Left lung (tissue), 10 donors: ENCODE data around the gene YARS1. TPM values are rescaled to one million over a fixed set of nuclear protein-coding genes. Genes with fewer than 3 reads are reported as not detected.

Experiments
- ATAC-seq: fragments of 200-7000 bp; cut with Tn5 transposase; one replicate; pipeline ENCODE4 v1.9.1; 2020; ENCODE audit warnings: moderate library complexity
- DNase-seq, 4 donors: peaks; one replicate each; pipeline ENCODE4 v3.0.0-alpha.2; 2013 to 2020
- H3K27ac ChIP-seq, 2 donors: fragments of 200-600 bp; sonication (generic) in 1 of 2; one replicate each; pipeline versions ENCODE4 v1.5.0 to v1.8.0; 2020 to 2021
- H3K27me3 ChIP-seq, 2 donors: fragments of 200-600 bp; sonication (generic) in 1 of 2; one replicate each; pipeline versions ENCODE4 v1.5.0 to v1.8.0; 2020 to 2021
- H3K36me3 ChIP-seq, 2 donors: fragments of 200-600 bp; sonication (generic) in 1 of 2; one replicate each; pipeline versions ENCODE4 v1.5.0 to v1.8.0; 2020 to 2021
- H3K4me1 ChIP-seq, 2 donors: fragments of 200-600 bp; one replicate each; pipeline ENCODE4 v1.8.0; 2021
- H3K4me3 ChIP-seq, 2 donors: fragments of 200-600 bp; sonication (generic) in 1 of 2; one replicate each; pipeline versions ENCODE4 v1.5.0 to v1.8.0; 2020 to 2021; ENCODE audit warnings: mild to moderate bottlenecking in 1 of 2
- H3K9me3 ChIP-seq, 2 donors: fragments of 200-600 bp; sonication (generic) in 1 of 2; one replicate each; pipeline versions ENCODE4 v1.5.0 to v1.8.0; 2020 to 2021
- CTCF ChIP-seq, 2 donors: fragments of 200-600 bp; sonication (generic) in 1 of 2; IDR thresholded peaks; one replicate each; pipeline versions ENCODE4 v1.5.0 to v1.8.0; 2021; ENCODE audit warnings: antibody characterized with exemption in 2 of 2
- intact Hi-C, 2 donors: fragments of 100-400 bp; cut with DNase I; formaldehyde crosslinking; loops; one replicate each; pipeline versions ENCODE4 v1.11.2 to v1.14.2; 2022
- polyA plus RNA-seq, 6 donors: library from polyadenylated mRNA; unstranded; fragments of 120-200 nt; gene quantifications; one replicate each; pipeline ENCODE4 v1.2.1, GENCODE V29; 2013; ENCODE audit not compliant: insufficient read length in 6 of 6
- total RNA-seq, 2 donors: library from RNA; stranded (reverse); fragmentation: NEBNext Ultra II Directional; extraction: Animal tissue kit (Norgen Biotek cat#: 25700); gene quantifications; one replicate each; pipeline ENCODE4 v1.2.1, GENCODE V29; 2021
- donor health status: DM: no; HTN: yes; CAD: no.
- donor health status: DM: no; HTN: no; CAD: no.

YARS1 gene
- total and polyA plus RNA-seq, 8 donors, result 68.8 to 126 (median 78.0) TPM

GRCh38 chr1:32859915-32860314 is 42.8 kb upstream of the YARS1 start:
- Histone ChIP-seq H3K27me3 (no peaks in the 10 kb centered on the region), H3K36me3 (peaks cover 0 to 56% of the 10 kb centered on the region in 2 donors), H3K4me3 (no peak overlapping the region), H3K4me1 (no peaks in the 10 kb centered on the region), H3K9me3 (no peaks in the 10 kb centered on the region), H3K27ac (no peak overlapping the region)
- intact Hi-C loops, result no loop called here
- TF ChIP-seq CTCF (IDR thresholded peaks at IDR 0.05), result no peak
- ATAC-seq (no peak), DNase-seq (no peak)

DNA sequence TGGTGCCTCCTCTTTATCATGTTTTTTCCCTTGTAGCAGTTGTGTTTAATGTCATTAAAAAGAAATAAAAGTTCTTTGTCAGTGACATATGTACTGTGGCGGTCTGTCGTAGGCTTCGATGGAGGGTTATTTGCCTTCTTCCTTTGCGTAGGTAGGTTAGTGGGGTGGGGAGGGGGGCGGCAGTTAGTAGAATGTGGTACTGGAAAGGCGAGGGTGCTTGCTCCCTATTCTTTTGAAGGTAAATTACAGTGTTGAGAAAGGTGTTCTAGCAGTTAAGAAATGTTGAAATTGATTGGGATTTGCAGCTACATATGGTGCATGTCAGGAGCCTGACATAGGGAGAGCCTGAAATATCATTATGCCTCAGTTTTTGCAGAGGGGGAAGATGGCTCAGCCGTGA is 41.6 kb upstream of the YARS1 start:
- H3K4me1 ChIP-seq, result no peaks in the 10 kb centered on the region
- H3K27ac ChIP-seq, result no peak overlapping the region
- ATAC-seq, result no peak
- no peak for TF ChIP-seq CTCF (IDR thresholded peaks at IDR 0.05)
- peaks cover 0 to 63% of the 10 kb centered on the region in 2 donors for H3K36me3 ChIP-seq
- intact Hi-C loops, result no loop called here
- H3K27me3 ChIP-seq, result no peaks in the 10 kb centered on the region
- no peak overlapping the region for H3K4me3 ChIP-seq
- no peaks in the 10 kb centered on the region for H3K9me3 ChIP-seq
- no peak for DNase-seq

DNA sequence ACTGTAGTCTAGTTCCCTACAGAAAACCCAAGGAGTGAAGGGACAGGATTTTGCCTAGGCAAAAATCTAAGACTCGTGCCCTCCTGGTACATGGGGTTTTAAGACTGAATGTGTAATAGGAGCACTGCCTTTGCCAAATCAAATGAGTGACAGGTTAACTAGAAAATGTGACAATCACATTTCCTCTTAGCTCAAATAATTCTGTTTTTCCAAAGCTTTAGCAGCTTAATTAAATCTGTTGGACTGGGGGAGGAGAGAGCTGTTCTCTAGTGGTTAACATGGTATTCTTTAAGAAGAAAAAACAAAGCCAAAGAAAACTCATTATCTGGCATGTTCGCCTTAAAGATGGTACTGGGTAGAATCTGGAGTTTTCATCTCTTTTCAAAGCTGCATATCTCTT is 41.0 kb upstream of the YARS1 start:
- Histone ChIP-seq H3K4me1 (no peaks in the 10 kb centered on the region), H3K9me3 (no peaks in the 10 kb centered on the region), H3K36me3 (peaks cover 0 to 68% of the 10 kb centered on the region in 2 donors), H3K27ac (no peak overlapping the region), H3K27me3 (no peaks in the 10 kb centered on the region), H3K4me3 (no peak overlapping the region)
- ATAC-seq, result no peak
- intact Hi-C loops, result no loop called here
- no peak for DNase-seq
- no peak for TF ChIP-seq CTCF (IDR thresholded peaks at IDR 0.05)

DNA sequence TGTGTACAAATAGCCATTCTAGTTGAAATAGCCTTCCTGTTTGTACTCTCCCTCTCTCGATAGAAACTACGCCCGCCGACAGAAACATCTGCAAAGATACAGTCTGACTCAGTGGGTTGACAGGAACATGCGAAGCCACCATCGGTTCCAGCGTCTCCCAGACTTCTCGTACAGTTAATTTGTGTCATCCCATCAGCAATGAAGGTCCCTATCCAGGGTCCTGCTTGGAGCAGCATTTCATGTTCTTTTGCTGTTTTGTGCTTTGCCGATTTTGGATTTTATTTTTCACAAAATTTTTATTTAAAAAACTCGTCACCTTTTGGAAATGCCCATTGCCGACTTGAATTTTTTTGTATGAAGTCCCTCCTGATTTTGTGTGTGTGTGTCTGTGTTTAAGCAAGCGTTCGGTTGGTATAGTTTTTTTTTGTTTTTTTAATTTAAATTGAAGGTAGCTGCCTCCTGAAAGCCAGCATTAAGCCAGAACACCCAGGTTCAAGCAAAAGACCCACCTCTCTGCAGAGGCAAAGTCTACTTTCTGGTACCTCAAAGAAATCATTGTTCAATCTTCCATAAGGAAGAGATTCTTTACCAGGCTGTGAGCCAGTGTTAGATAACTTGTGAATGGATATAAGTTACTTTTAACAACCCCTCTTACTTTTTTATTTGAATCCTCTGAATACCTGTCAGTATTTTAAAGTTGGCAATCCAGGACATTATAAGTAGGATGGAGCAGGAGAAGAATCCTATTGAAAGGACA is 38.9 kb upstream of the YARS1 start:
- ATAC-seq, result no peak
- intact Hi-C loops, result no loop called here
- DNase-seq, result no peak
- peaks cover 0 to 64% of the 10 kb centered on the region in 2 donors for H3K36me3 ChIP-seq
- no peak overlapping the region for H3K27ac ChIP-seq
- H3K4me3 ChIP-seq, result no peak overlapping the region
- no peak for TF ChIP-seq CTCF (IDR thresholded peaks at IDR 0.05)
- H3K9me3 ChIP-seq, result no peaks in the 10 kb centered on the region
- no peaks in the 10 kb centered on the region for H3K27me3 ChIP-seq
- no peaks in the 10 kb centered on the region for H3K4me1 ChIP-seq

DNA sequence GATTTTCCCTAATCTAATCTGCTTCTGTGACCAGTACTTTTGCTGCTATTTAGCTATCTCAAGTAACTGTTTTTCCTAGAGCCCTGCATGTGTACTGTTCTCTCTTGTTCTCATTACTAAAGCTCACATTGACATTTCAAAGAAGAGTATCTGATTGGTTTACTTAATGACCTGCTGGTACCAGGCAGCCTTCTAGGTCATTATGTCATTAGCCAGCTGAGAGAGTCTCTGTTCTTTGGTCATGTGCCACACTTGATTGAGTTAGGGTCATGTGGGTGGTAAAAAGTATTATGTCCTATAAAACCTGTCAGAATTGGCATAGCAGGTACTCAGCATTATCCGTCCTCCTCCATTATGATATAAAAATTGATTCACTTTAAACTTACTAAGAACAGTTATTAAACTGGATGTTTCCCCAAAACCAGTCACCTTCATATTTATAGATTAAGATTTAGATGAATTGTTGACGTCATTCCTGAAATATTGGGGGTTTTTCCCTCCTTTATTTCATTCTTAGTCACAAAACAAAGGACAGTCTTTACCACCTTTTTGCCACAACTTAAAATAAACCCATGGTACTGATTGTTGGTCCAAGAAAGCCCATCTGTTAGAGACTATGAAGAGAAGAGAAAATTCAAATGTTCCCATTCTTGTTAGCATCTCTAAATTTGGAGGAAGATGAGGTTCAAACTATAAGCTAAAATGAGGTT is 31.4 kb upstream of the YARS1 start:
- intact Hi-C loops, result no loop called here
- Histone ChIP-seq H3K4me3 (no peak overlapping the region), H3K4me1 (no peaks in the 10 kb centered on the region), H3K27ac (no peak overlapping the region), H3K9me3 (peaks cover 0 to 7% of the 10 kb centered on the region in 2 donors), H3K36me3 (peaks cover 0 to 61% of the 10 kb centered on the region in 2 donors), H3K27me3 (no peaks in the 10 kb centered on the region)
- no peak for TF ChIP-seq CTCF (IDR thresholded peaks at IDR 0.05)
- no peak for DNase-seq
- no peak for ATAC-seq
